CD4-positive, CD25-positive, alpha-beta regulatory T cell (primary cell): ENCODE data around the gene EPRS1. TPM values are rescaled to one million over a fixed set of nuclear protein-coding genes. Genes with fewer than 3 reads are reported as not detected.

Experiments
- ATAC-seq, 2 donors: fragments of 150-1000 bp; cut with Tn5 transposase; one replicate each; pipeline ENCODE4 v1.10.0; 2021; ENCODE audit warnings: low read depth in 2 of 2, moderate number of reproducible peaks in 2 of 2, moderate library complexity in 1 of 2
- DNase-seq, 3 donors: peaks; one replicate each; pipeline versions ENCODE4 v3.0.0 to v3.0.0-alpha.2; 2012 to 2022; ENCODE audit warnings: mixed read lengths in 1 of 3
- H3K27ac ChIP-seq: one replicate; pipeline ENCODE4 v1.7.0; 2013; ENCODE audit warnings: mild to moderate bottlenecking, low read length; ENCODE audit not compliant: insufficient read depth, poor library complexity, severe bottlenecking
- H3K27me3 ChIP-seq: one replicate; pipeline ENCODE4 v1.7.0; 2013; ENCODE audit warnings: low read length; ENCODE audit not compliant: control insufficient read depth, insufficient read depth
- H3K36me3 ChIP-seq: one replicate; pipeline ENCODE4 v1.7.0; 2013; ENCODE audit warnings: mild to moderate bottlenecking, low read length, moderate library complexity; ENCODE audit not compliant: control insufficient read depth, insufficient read depth
- H3K4me1 ChIP-seq: 2 replicates; pipeline ENCODE4 v1.7.0; 2013; ENCODE audit warnings: mild to moderate bottlenecking, low read length; ENCODE audit not compliant: insufficient read depth, control insufficient read depth, poor library complexity, severe bottlenecking
- H3K4me3 ChIP-seq: one replicate; pipeline ENCODE4 v1.7.0; 2013; ENCODE audit warnings: low read depth, mild to moderate bottlenecking, low read length, moderate library complexity
- H3K9me3 ChIP-seq, 2 experiments: 1 replicate in 1 of 2; 2 replicates in 1 of 2; pipeline ENCODE4 v1.7.0; 2013; ENCODE audit warnings: low read length in 2 of 2, mild to moderate bottlenecking in 1 of 2, moderate library complexity in 1 of 2; ENCODE audit not compliant: control insufficient read depth in 2 of 2
- H3K27ac Mint-ChIP-seq, 3 donors: one replicate each; pipeline ENCODE4 v1.8.0; 2020 to 2022; ENCODE audit warnings: mild to moderate bottlenecking in 3 of 3, mixed read lengths in 3 of 3, moderate library complexity in 2 of 3
- H3K27me3 Mint-ChIP-seq: one replicate; pipeline ENCODE4 v1.8.0; 2022; ENCODE audit warnings: mild to moderate bottlenecking, mixed read lengths
- H3K36me3 Mint-ChIP-seq: one replicate; pipeline ENCODE4 v1.8.0; 2020; ENCODE audit warnings: mixed read lengths
- H3K4me1 Mint-ChIP-seq, 4 donors: one replicate each; pipeline ENCODE4 v1.8.0; 2020 to 2022; ENCODE audit warnings: mixed read lengths in 4 of 4, mild to moderate bottlenecking in 1 of 4
- H3K4me3 Mint-ChIP-seq, 4 donors: one replicate each; pipeline ENCODE4 v1.8.0; 2020 to 2022; ENCODE audit warnings: mild to moderate bottlenecking in 4 of 4, mixed read lengths in 4 of 4, moderate library complexity in 3 of 4
- H3K9me3 Mint-ChIP-seq, 7 donors: one replicate each; pipeline ENCODE4 v1.8.0; 2020 to 2022; ENCODE audit warnings: mixed read lengths in 7 of 7, mild to moderate bottlenecking in 3 of 7, moderate library complexity in 2 of 7
- polyA plus RNA-seq, 4 donors: library from polyadenylated mRNA; unstranded; fragments of 300-500 nt; fragmentation: Illumina TruSeq; gene quantifications; one replicate each; pipeline ENCODE4 v1.2.3, GENCODE V29; 2021
- total RNA-seq: library from RNA; stranded (reverse); gene quantifications from one replicate; pipeline ENCODE4 v1.2.3, GENCODE V29; 2022

Gene EPRS1
- total and polyA plus RNA-seq, 5 donors from 2014 or later, result 39.9 to 51.1 (median 44.8) TPM

GRCh38 chr1:220031287-220031686 is 15.0 kb downstream of the EPRS1 start:
- no peaks in the 10 kb centered on the region for H3K27me3 Mint-ChIP-seq
- peaks cover 5 to 10% (median 8%) of the 10 kb centered on the region in 4 donors for H3K4me1 Mint-ChIP-seq
- Histone ChIP-seq H3K27me3 (no peaks in the 10 kb centered on the region), H3K36me3 (peaks cover 70% of the 10 kb centered on the region), H3K27ac (no peak overlapping the region), H3K9me3 (no peaks in the 10 kb centered on the region), H3K4me1 (no peaks in the 10 kb centered on the region), H3K4me3 (no peak overlapping the region)
- no peak overlapping the region for H3K4me3 Mint-ChIP-seq
- DNase-seq (no peak), ATAC-seq (no peak)
- H3K27ac Mint-ChIP-seq, result peak overlapping the region in 1 of 3 donors; percentile 44
- peaks cover 39% of the 10 kb centered on the region for H3K36me3 Mint-ChIP-seq
- no peaks in the 10 kb centered on the region for H3K9me3 Mint-ChIP-seq

- DNase-seq (no peak), ATAC-seq (no peak)
- H3K4me1 ChIP-seq, result no peaks in the 10 kb centered on the region
- Mint-ChIP-seq H3K27ac (no peak overlapping the region), H3K4me1 (peaks cover 0 to 15% (median under 1%) of the 10 kb centered on the region in 4 donors), H3K9me3 (no peaks in the 10 kb centered on the region), H3K27me3 (no peaks in the 10 kb centered on the region), H3K36me3 (peaks cover 47% of the 10 kb centered on the region), H3K4me3 (no peak overlapping the region)
- no peaks in the 10 kb centered on the region for H3K9me3 ChIP-seq
- no peak overlapping the region for H3K4me3 ChIP-seq
- peaks cover 75% of the 10 kb centered on the region for H3K36me3 ChIP-seq
- no peaks in the 10 kb centered on the region for H3K27me3 ChIP-seq
- no peak overlapping the region for H3K27ac ChIP-seq
Measured at GRCh38 chr1:220028346-220028895, 17.9 kb downstream of the EPRS1 start.

DNA sequence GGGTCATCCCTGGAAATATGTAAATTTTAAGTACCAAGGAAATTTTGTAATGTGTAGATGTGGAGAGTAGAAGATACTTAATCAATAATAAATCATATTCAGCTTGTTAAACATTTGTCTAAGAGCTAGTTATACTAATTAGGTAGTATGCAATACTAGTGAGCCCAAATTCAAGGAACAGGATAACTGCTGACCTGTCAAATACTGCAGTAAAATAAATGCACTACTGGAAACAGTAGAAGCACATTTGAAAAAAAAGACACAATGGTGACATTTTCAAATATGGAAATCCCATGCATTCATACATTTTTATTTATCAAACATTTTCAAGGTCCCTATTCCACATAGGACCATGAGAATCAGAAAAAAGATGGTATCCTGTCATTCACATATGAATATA is 27.2 kb downstream of the EPRS1 start:
- H3K36me3 Mint-ChIP-seq, result peaks cover 60% of the 10 kb centered on the region
- no peaks in the 10 kb centered on the region for H3K27me3 Mint-ChIP-seq
- H3K9me3 Mint-ChIP-seq, result no peaks in the 10 kb centered on the region
- peaks cover 86% of the 10 kb centered on the region for H3K36me3 ChIP-seq
- H3K27ac ChIP-seq, result no peak overlapping the region
- no peaks in the 10 kb centered on the region for H3K27me3 ChIP-seq
- H3K4me3 ChIP-seq, result no peak overlapping the region
- H3K9me3 ChIP-seq, result no peaks in the 10 kb centered on the region
- no peaks in the 10 kb centered on the region for H3K4me1 ChIP-seq
- H3K27ac Mint-ChIP-seq, result no peak overlapping the region
- DNase-seq, result no peak
- H3K4me3 Mint-ChIP-seq, result no peak overlapping the region
- ATAC-seq, result no peak
- peaks cover 0 to 16% (median 7%) of the 10 kb centered on the region in 4 donors for H3K4me1 Mint-ChIP-seq

DNA sequence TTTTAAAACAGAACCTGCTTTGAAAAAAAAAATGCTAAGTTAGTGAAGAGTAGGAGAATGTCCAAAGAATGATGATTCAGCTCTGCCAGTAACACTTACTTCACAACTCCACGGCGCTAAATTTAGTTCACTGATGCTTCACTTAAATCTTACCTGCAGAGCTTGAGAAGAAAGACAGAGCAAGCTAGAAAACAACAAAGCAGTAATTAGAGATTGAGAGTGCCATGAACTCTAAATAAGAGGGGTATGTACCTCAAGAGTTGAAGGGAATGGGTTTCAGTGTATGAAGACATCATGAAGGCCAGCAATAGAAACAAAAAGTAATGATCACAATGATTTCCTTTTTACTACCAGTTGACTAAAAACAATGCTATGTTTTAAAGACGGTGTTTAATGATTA is 32.8 kb downstream of the EPRS1 start:
- no peak overlapping the region for H3K4me3 Mint-ChIP-seq
- Histone ChIP-seq H3K4me1 (no peaks in the 10 kb centered on the region), H3K9me3 (no peaks in the 10 kb centered on the region), H3K36me3 (peaks cover 87% of the 10 kb centered on the region), H3K4me3 (no peak overlapping the region), H3K27ac (no peak overlapping the region), H3K27me3 (no peaks in the 10 kb centered on the region)
- DNase-seq, result no peak
- no peaks in the 10 kb centered on the region for H3K9me3 Mint-ChIP-seq
- H3K27me3 Mint-ChIP-seq, result no peaks in the 10 kb centered on the region
- no peak for ATAC-seq
- H3K4me1 Mint-ChIP-seq, result peaks cover 0 to 12% (median 6%) of the 10 kb centered on the region in 4 donors
- H3K27ac Mint-ChIP-seq, result peak overlapping the region in 2 of 3 donors; percentile 1 to 67
- peaks cover 50% of the 10 kb centered on the region for H3K36me3 Mint-ChIP-seq

- Histone ChIP-seq H3K4me1 (no peaks in the 10 kb centered on the region), H3K27ac (no peak overlapping the region), H3K4me3 (no peak overlapping the region), H3K27me3 (no peaks in the 10 kb centered on the region), H3K9me3 (no peaks in the 10 kb centered on the region), H3K36me3 (peaks cover 90% of the 10 kb centered on the region)
- Mint-ChIP-seq H3K36me3 (peaks cover 47% of the 10 kb centered on the region), H3K27me3 (no peaks in the 10 kb centered on the region), H3K4me3 (no peak overlapping the region), H3K27ac (peak overlapping the region in 2 of 3 donors; percentile 56 to 64), H3K4me1 (peaks cover 0 to 8% (median 6%) of the 10 kb centered on the region in 4 donors), H3K9me3 (no peaks in the 10 kb centered on the region)
- ATAC-seq (no peak), DNase-seq (peak in 1 of 3 donors; percentile 29)
Measured at GRCh38 chr1:220012259-220012658, 34.0 kb downstream of the EPRS1 start.

DNA sequence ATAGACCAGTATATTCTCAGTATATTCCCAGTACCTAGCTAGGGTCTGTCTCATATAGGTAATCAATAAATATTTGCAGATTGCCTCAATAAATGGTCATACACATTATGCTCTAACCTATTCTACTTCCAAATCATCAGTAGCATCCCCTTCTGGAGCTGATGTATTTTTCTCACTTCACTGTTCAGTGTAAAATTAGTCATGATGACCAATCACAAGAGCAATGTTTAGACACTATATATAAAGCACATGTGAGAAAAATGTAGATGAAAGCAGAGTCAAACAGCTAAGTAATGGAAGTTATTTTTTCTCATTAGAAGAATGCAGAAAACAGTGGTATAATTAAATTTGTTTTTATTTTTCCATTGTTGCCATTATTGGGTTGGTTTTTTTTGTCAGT is 34.7 kb downstream of the EPRS1 start:
- Histone ChIP-seq H3K27ac (no peak overlapping the region), H3K9me3 (no peaks in the 10 kb centered on the region), H3K36me3 (peaks cover 90% of the 10 kb centered on the region), H3K27me3 (no peaks in the 10 kb centered on the region), H3K4me3 (no peak overlapping the region), H3K4me1 (no peaks in the 10 kb centered on the region)
- Mint-ChIP-seq H3K9me3 (no peaks in the 10 kb centered on the region), H3K36me3 (peaks cover 47% of the 10 kb centered on the region), H3K27me3 (no peaks in the 10 kb centered on the region), H3K4me3 (no peak overlapping the region), H3K4me1 (peaks cover 0 to 10% (median 5%) of the 10 kb centered on the region in 4 donors), H3K27ac (peak overlapping the region in 1 of 3 donors; percentile 32)
- ATAC-seq (no peak), DNase-seq (no peak)

- ATAC-seq, result no peak
- peaks cover 0 to 2% (median 0%) of the 10 kb centered on the region in 4 donors for H3K4me1 Mint-ChIP-seq
- H3K36me3 Mint-ChIP-seq, result peaks cover 38% of the 10 kb centered on the region
- Histone ChIP-seq H3K27ac (no peak overlapping the region), H3K36me3 (peaks cover 92% of the 10 kb centered on the region), H3K4me1 (no peaks in the 10 kb centered on the region), H3K9me3 (no peaks in the 10 kb centered on the region), H3K27me3 (no peaks in the 10 kb centered on the region), H3K4me3 (no peak overlapping the region)
- H3K4me3 Mint-ChIP-seq, result no peak overlapping the region
- H3K27me3 Mint-ChIP-seq, result no peaks in the 10 kb centered on the region
- no peak for DNase-seq
- peak overlapping the region in 1 of 3 donors; percentile 17 for H3K27ac Mint-ChIP-seq
- H3K9me3 Mint-ChIP-seq, result no peaks in the 10 kb centered on the region
Measured at GRCh38 chr1:220007438-220007837, 38.9 kb downstream of the EPRS1 start.

GRCh38 chr1:220005489-220005888 is 40.8 kb downstream of the EPRS1 start:
- ATAC-seq, result no peak
- H3K4me1 Mint-ChIP-seq, result peaks cover 0 to 2% (median 0%) of the 10 kb centered on the region in 4 donors
- H3K4me1 ChIP-seq, result no peaks in the 10 kb centered on the region
- H3K4me3 ChIP-seq, result no peak overlapping the region
- H3K9me3 Mint-ChIP-seq, result no peaks in the 10 kb centered on the region
- H3K9me3 ChIP-seq, result no peaks in the 10 kb centered on the region
- peaks cover 89% of the 10 kb centered on the region for H3K36me3 ChIP-seq
- H3K27me3 Mint-ChIP-seq, result no peaks in the 10 kb centered on the region
- H3K36me3 Mint-ChIP-seq, result peaks cover 35% of the 10 kb centered on the region
- DNase-seq, result no peak
- no peak overlapping the region for H3K27ac Mint-ChIP-seq
- H3K27me3 ChIP-seq, result no peaks in the 10 kb centered on the region
- H3K4me3 Mint-ChIP-seq, result no peak overlapping the region
- no peak overlapping the region for H3K27ac ChIP-seq
